HG03025 (cell line): ENCODE measurements around the gene CDKL2.
A peak's percentile ranks its signal among the peaks of the same experiment; 100 is the strongest.
"Not testable (repeated sequence)": the region's sequence is repeated elsewhere in the genome, so short reads cannot be mapped to it uniquely, and the experiment has no call there.

Source experiments
- ATAC-seq: cut with Tn5 transposase; IDR thresholded peaks from one replicate; pipeline ENCODE4 v1.9.1; 2021; ENCODE audit warnings: mild to moderate bottlenecking, moderate library complexity; ENCODE audit not compliant: unreplicated experiment, low FRiP score

CDKL2 gene

GRCh38 chr4:75630174-75630936 is at the start of gene CDKL2:
CDKL2 (minus strand) TSS chr4:75630528; CDS start chr4:75625988, 4,540 bp downstream.
- ATAC-seq: peak; percentile 100

GRCh38 chr4:75678965-75679364 is 48.6 kb upstream of the CDKL2 start:
- ATAC-seq: no peak

- no peak for ATAC-seq
Measured at GRCh38 chr4:75678473-75678872, 48.1 kb upstream of the CDKL2 start.

GRCh38 chr4:75675004-75675531 is 44.7 kb upstream of the CDKL2 start:
- no peak for ATAC-seq

GRCh38 chr4:75673959-75674328 is 43.6 kb upstream of the CDKL2 start:
- no peak for ATAC-seq

GRCh38 chr4:75673027-75673958 is 43.0 kb upstream of the CDKL2 start, which contains the start of gene G3BP2:
G3BP2 (minus strand) TSS chr4:75673411; CDS start chr4:75662025, 11,386 bp downstream.
- ATAC-seq: peak; percentile 95

- peak; percentile 24 for ATAC-seq
Measured at GRCh38 chr4:75672461-75673026, 42.2 kb upstream of the CDKL2 start.

- no peak for ATAC-seq
Measured at GRCh38 chr4:75671802-75672421, 41.6 kb upstream of the CDKL2 start.

- no peak for ATAC-seq
Measured at GRCh38 chr4:75668596-75668995, 38.3 kb upstream of the CDKL2 start.

- ATAC-seq: not testable (repeated sequence)
Measured at GRCh38 chr4:75667636-75668035, 37.3 kb upstream of the CDKL2 start.

- no peak for ATAC-seq
Measured at GRCh38 chr4:75666299-75666698, 36.0 kb upstream of the CDKL2 start.

- not testable (repeated sequence) for ATAC-seq
Measured at GRCh38 chr4:75664604-75665003, 34.3 kb upstream of the CDKL2 start.

GRCh38 chr4:75662626-75663025 is 32.3 kb upstream of the CDKL2 start:
- no peak for ATAC-seq

- ATAC-seq: no peak
Measured at GRCh38 chr4:75660491-75660890, 30.2 kb upstream of the CDKL2 start.

GRCh38 chr4:75659512-75660031 is 29.2 kb upstream of the CDKL2 start:
- no peak for ATAC-seq

GRCh38 chr4:75658876-75659275 is 28.5 kb upstream of the CDKL2 start:
- ATAC-seq: no peak

- no peak for ATAC-seq
Measured at GRCh38 chr4:75655562-75655961, 25.2 kb upstream of the CDKL2 start.

GRCh38 chr4:75654905-75655304 is 24.6 kb upstream of the CDKL2 start:
- no peak for ATAC-seq

- ATAC-seq: no peak
Measured at GRCh38 chr4:75653845-75654503, 23.6 kb upstream of the CDKL2 start.

GRCh38 chr4:75644095-75644494 is 13.8 kb upstream of the CDKL2 start:
- no peak for ATAC-seq
